Activated gamma-delta T cell treated with Interleukin-2 at 50 U/mL for 16 hours (primary cell): ENCODE data around the gene KATNAL2.
A peak's percentile ranks its signal among the peaks of the same experiment; 100 is the strongest.

Experiments
- DNase-seq: peaks from one replicate; pipeline ENCODE4 v3.0.0-alpha.2; 2020

KATNAL2 gene

DNA sequence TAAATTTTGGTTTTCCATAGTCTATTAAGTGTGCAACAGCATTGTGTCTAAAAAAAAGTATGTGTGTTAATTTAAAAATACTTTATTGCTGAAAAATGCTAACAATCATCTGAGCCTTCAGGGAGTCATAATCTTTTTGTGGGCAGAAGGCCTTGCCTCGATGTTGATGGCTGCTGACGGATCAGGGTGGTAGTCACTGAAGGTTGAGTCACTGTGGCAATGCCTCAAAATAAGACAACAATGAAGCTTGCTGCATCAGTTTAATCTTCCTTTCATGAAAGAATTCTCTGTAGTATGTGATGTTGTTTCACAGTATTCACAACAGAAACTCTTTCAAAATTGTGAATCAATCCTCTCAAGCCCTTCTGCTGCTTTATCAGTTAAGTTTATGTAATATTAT is 201.6 kb downstream of the KATNAL2 start:
- no peak for DNase-seq

DNA sequence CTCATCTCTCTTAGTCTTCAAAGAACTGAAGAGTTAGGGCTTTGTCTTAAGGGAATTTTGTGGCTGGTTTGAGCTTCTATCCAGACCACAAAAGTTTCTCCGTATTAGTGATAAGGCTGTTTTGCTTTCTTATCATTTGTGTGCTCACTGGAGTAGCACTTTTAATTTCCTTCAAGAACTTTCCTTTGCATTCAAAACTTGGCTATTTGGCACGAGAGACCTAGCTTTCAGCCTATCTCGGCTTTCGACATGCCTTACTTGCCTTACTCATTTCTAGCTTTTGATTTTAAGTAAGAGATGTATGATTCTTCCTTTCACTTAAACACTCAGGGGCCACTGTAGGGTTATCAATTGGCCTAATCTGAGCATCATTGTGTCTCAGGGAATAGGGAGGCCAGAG is 203.0 kb downstream of the KATNAL2 start:
- DNase-seq: no peak

DNA sequence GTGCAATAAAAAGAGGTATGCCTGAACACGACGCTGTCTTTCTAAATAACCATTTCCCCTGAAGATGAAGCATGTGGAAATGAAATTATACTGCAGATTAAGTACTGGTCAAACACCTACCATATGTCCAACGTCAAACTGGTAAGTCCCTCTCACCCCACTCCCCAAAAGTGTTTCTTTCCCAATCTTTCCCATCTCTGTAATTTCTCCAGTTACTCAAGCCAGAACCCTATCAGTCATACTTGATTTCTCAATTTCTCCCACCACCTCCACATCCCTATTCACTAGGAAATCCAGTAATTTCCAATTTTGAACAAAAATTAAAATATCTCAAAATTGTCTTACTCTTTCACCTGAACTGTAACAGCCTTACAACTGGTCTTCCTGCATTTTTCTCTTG is 203.7 kb downstream of the KATNAL2 start:
- DNase-seq: no peak

DNA sequence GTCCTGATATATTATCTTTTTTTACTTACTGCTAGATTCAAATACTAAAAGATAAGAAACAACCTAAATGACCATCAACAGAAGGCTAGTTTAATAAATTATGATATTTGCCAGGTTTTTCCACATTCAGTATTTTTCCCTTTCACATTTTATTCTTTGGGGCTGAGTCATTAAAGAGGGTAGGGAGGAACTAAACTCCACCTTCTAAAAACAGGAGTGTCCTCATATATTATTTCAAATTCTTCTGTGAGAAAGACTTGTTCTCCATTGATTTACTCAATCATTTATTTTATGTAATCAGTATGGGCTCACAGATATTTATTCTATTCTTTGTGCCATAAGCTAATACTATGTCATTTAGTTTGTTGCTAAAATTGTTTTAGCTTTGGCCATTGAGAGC is 223.9 kb downstream of the KATNAL2 start:
- DNase-seq: no peak

DNA sequence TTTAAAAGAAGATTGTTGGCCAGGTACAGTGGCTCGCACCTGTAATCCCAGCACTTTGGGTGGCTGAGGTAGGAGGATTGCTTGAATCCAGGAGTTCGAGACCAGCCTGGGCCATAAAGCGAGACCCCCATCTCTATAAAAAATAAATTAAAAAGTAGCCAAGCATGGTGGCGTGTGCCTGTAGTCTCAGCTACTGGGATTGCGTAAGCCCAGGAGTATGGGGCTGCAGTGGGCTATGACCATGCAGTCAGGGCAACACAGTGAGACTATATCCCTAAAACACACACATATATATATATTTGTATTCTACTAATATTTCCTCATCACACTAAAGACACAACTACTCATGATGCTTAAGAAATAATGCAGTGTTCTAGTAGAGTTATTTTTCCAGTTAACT is 225.8 kb downstream of the KATNAL2 start:
- no peak for DNase-seq

DNA sequence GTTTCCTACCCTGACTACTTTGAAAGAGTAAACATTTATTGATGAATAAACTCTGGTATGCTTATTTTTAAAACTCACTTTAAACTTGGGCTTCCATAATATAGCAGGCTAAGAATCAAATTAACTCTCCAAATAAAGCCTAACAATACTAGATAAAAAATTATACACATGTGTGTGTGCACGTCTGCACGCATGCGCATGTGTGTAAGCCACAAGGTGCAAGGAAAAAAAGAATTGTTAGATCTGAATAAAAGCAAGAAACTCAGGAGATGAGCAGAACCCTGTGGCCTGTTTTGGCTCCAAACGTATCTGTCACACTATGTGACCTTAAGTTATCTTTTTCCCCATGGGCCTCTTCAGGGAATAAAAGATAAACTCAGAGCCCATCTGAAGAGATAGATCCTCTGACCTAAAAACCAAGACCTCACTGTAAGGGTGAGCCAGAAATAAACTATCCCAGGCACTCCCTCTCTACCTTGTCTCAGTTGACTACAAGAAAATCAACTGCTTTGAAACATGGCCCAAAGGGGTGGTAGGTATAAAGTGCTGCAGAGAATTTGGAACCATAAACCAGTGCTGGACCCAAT is 226.6 kb downstream of the KATNAL2 start:
- DNase-seq: no peak

DNA sequence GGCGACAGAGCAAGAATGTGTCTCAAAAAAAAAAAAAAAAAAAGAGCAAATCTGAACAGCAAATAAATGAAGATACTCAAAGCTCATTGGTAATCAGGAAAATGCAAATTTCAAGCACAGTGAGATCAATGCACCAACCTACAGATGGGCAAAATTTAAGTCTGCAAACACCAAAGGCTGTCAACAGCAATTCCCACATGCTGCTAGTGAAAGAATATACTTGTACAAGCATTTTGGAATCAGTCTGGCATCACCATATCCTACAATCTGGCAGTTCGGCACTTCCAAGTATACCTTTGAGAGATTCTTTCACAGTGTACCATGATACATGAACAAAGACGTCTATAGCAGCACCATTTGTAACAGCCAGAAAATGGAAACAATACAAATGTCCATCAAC is 228.8 kb downstream of the KATNAL2 start:
- DNase-seq: no peak

DNA sequence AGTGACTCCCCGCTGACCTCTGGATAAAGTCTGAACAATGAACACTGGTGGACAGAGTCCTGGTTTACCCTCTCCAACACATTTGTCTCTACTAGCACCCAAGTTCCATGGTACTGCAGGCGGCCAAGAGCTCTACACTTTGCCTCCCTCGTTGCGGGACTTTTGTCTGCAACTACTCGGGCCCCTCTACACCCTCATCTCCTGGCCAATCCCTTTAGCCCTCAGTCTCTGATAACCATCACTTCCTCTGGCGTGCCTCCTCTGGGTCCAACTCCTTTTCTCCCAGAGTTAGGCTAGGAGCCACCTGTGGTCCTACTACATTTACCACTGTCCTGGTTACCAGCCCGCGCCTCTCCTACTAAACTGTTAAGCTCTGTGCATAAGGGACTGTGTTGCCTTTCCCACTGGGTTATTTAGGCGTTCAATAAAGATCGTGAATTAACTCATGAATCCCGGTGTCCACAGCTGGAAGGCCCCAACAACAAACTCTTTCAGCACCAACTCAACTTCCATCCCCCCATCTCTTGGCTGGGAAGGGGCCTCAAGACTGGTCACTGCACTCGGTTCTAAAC is 232.1 kb downstream of the KATNAL2 start:
- no peak for DNase-seq

DNA sequence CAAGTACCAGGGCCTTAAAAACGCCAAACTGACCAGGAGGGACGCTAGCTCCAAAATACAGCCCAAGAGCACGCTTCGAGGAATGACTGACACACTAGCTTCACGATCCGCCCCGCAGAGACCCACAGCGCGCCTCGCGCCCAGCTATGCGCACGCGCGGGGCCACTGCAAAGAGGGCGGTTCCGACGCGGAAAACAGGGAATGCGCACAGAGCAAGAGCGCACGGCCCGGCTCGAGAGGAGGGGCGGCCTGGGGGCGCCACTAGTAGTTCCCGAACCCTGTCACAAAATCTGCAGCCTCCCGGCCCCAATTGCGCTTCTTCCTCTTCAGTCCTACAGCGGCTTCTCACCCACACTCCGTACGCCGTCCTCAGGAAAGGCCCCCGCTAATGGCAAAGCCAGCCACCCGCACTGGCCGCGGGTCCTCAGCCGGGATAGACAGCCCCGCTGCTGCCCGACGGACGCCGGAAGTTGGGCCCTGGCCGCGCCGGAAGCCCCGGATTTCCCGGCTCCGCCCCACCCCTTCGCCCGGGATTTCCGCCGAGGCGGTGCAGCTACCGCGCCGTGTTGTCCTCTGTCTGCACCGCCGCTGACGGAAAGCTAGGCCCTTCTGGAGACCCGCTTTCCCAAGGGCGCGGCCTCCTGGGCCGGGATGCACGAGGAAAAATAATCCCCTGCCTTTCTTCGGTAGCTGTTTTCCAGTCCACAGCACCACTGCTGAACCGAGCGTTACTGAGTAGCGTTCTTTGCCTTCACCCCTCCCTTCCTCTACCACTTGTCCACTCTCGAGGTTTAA is 232.8 kb downstream of the KATNAL2 start, which contains the start of gene HDHD2:
Gene HDHD2, minus strand, starts transcription at position 472 of the 795 bp plus-strand sequence. CDS start 14,061 bp downstream, outside the sequence.
- peak; percentile 74 for DNase-seq

DNA sequence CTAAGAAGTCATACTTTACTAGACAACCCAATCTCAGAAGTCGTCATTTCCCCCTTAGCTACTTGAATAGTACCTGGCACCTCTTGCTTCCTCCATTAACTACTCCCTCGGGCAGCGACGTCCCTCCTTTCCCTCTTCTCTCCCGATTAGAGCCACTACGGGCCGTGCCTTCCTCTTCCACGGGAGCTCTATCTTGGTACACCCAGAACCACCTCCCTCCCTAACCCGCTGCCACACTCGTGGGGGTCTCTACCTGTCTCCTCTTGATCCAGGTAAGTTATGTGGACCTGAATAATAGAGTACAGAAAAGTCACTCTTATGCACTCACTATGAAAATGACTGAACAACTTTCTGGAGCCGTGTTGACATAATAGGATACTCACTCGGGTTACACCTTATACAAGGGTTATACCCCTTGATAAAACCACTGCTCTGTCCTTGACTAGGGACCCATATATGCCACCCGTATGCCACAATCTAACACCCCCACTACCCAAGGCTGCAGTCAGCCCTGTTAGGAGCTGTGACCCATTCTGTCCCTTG is 233.5 kb downstream of the KATNAL2 start:
- peak; percentile 5 for DNase-seq

DNA sequence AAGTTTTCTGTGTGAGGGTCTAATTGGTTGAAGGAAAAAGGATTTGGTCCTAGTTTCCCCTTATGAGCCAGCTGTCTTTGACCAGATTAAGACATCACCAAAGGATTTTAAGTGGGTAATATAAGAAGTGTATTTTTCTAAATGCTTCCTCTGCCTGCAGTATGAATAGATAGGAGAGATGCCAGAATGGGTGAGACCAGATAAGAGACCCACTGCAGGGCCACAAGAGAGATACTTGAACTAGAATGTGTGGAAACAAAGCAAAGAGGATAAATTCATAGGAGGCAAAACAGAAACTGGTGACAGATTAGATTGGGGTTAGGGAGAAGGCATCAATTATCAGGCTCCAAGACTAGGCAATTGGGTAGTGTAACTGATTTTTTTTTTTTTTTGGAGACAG is 234.0 kb downstream of the KATNAL2 start:
- no peak for DNase-seq
